Stomach (tissue), 9 donors: Measurements from ENCODE around the gene FBXW8. TPM values are rescaled to one million over a fixed set of nuclear protein-coding genes. Genes with fewer than 3 reads are reported as not detected.

Experiments
- DNase-seq, 2 donors: peaks; one replicate each; pipeline versions ENCODE4 v3.0.0 to v3.0.0-alpha.2; 2013 to 2019
- H3K27ac ChIP-seq, 5 donors: fragments of 200-600 bp in 4 of 5; sonication (generic) in 4 of 5; one replicate each; pipeline ENCODE4 v1.5.1; 2013 to 2019; ENCODE audit warnings: mild to moderate bottlenecking in 1 of 5, moderate library complexity in 1 of 5
- H3K27me3 ChIP-seq, 3 donors: fragments of 200-600 bp; sonication (generic); one replicate each; pipeline ENCODE4 v1.5.1; 2017 to 2019; ENCODE audit warnings: mixed run types in 1 of 3
- H3K36me3 ChIP-seq, 4 donors: fragments of 200-600 bp; sonication (generic); 1 replicate in 3 of 4; 2 replicates in 1 of 4; pipeline ENCODE4 v1.5.1; 2016 to 2019
- H3K4me1 ChIP-seq, 4 donors: fragments of 200-600 bp; sonication (generic); one replicate each; pipeline ENCODE4 v1.5.1; 2016 to 2019
- H3K4me3 ChIP-seq, 4 donors: fragments of 200-600 bp; sonication (generic) in 3 of 4; one replicate each; pipeline ENCODE4 v1.5.1; 2016 to 2019; ENCODE audit warnings: mild to moderate bottlenecking in 1 of 4
- H3K9me3 ChIP-seq, 4 donors: fragments of 200-600 bp; sonication (generic); one replicate each; pipeline ENCODE4 v1.5.1; 2016 to 2019
- CTCF ChIP-seq, 7 experiments: fragments of 450-650 bp in 4 of 7; fragments of 200-600 bp in 3 of 7; sonication (generic) in 3 of 7; IDR thresholded peaks; one replicate each; pipeline ENCODE4 v1.5.1; 2016 to 2019; ENCODE audit warnings: antibody characterized with exemption in 7 of 7, control low read depth in 2 of 7, mild to moderate bottlenecking in 1 of 7
- EP300 ChIP-seq: sonication (generic); formaldehyde crosslinking; IDR thresholded peaks from one replicate; pipeline ENCODE4 v1.6.1; 2017; ENCODE audit warnings: antibody characterized with exemption
- POLR2A ChIP-seq, 4 donors: fragments of 450-650 bp; IDR thresholded peaks; one replicate each; pipeline ENCODE4 v1.6.1; 2016; ENCODE audit warnings: antibody characterized with exemption in 4 of 4, control low read depth in 2 of 4, mild to moderate bottlenecking in 1 of 4, moderate library complexity in 1 of 4
- POLR2AphosphoS5 ChIP-seq, 3 donors: sonication (generic); formaldehyde crosslinking; IDR thresholded peaks; one replicate each; pipeline ENCODE4 v1.6.1; 2016; ENCODE audit warnings: antibody characterized with exemption in 3 of 3
- WGBS, 5 donors: extraction: QIAGEN DNeasy Blood & Tissue Kit in 3 of 5; methylation state at CpG; one replicate each; pipeline versions ENCODE4 v1.1.5 to v1.1.7; 2013 to 2018; 5-methylcytosine and 5-hydroxymethylcytosine counted together
- intact Hi-C: fragments of 100-400 bp; cut with DNase I; formaldehyde crosslinking; loops from one replicate; pipeline ENCODE4 v1.15.1; 2023; ENCODE audit warnings: low total_unique reads
- polyA plus RNA-seq, 3 donors: library from polyadenylated mRNA; stranded (reverse); fragments of 200-250 nt; gene quantifications; one replicate each; pipeline ENCODE4 v1.2.3, GENCODE V29; 2013
- total RNA-seq, 5 donors: library from RNA; depleted of rRNA; stranded (reverse); fragments of >200 nt; gene quantifications; one replicate each; pipeline versions ENCODE4 v1.1.0 to v1.2.3, GENCODE V29; 2014 to 2016
- donor health status: healthy with polysubstance abuse.
- donor health status: Bipolar disorder and iron deficiency.
- donor health status: healthy.

FBXW8 gene
- total and polyA plus RNA-seq, 8 donors = 3.2 to 28.7 (median 6.7) TPM

- peak in 1 of 2 donors; percentile 74 for DNase-seq
- peaks cover 0 to 30% (median 14%) of the 10 kb centered on the region in 4 donors for H3K36me3 ChIP-seq
- TF ChIP-seq EP300 = no peak
- no peak for TF ChIP-seq CTCF (IDR thresholded peaks at IDR 0.05)
- peak in 1 of 3 donors; percentile 48 for TF ChIP-seq POLR2AphosphoS5 (IDR thresholded peaks at IDR 0.05)
- TF ChIP-seq POLR2A (IDR thresholded peaks at IDR 0.05) = no peak
- WGBS, 5 donors = 65 to 84% (median 73%) methylated on average over 10 of the region's 10 CpGs
- intact Hi-C loops = no loop called here
- H3K9me3 ChIP-seq = no peaks in the 10 kb centered on the region
- no peaks in the 10 kb centered on the region for H3K27me3 ChIP-seq
- peaks cover 0 to 18% (median 12%) of the 10 kb centered on the region in 4 donors for H3K4me1 ChIP-seq
- H3K4me3 ChIP-seq = no peak overlapping the region
- peak overlapping the region in 3 of 5 donors; percentile 4 to 65 (median 24) for H3K27ac ChIP-seq
Observed at GRCh38 chr12:116982791-116983411, 72.2 kb downstream of the FBXW8 start.

DNA sequence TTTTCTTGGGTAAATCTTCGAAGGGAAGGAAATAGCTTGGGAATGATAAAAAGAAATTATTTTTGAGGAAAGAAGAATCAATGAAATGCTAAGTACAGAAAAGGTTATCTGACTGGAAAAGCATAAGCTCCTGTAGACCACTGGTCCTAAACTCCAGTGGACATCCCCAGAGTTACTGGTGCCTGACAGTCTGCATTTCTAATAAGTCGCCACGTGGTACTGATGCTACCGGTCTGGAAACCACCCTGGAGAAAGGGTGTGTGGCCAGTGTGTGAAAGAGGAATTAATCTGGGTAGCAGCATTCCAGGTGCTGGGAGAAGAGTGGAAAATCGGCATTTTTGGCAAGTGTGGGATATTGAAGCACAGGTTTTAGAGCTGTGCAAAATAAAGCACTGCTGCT lies 73.3 kb downstream of the FBXW8 start:
- Histone ChIP-seq H3K4me1 (peaks cover 0 to 16% (median 10%) of the 10 kb centered on the region in 4 donors), H3K9me3 (no peaks in the 10 kb centered on the region), H3K27ac (peak overlapping the region in 1 of 5 donors; percentile 65), H3K27me3 (no peaks in the 10 kb centered on the region), H3K4me3 (no peak overlapping the region), H3K36me3 (peaks cover under 1 to 42% (median 25%) of the 10 kb centered on the region in 4 donors)
- intact Hi-C loops = no loop called here
- 57 to 74% (median 69%) methylated on average over 5 of the region's 5 CpGs for WGBS, 5 donors
- TF ChIP-seq POLR2AphosphoS5 (IDR thresholded peaks at IDR 0.05) (no peak), CTCF (IDR thresholded peaks at IDR 0.05) (no peak), POLR2A (IDR thresholded peaks at IDR 0.05) (no peak), EP300 (no peak)
- no peak for DNase-seq

- H3K27ac ChIP-seq = no peak overlapping the region
- H3K4me3 ChIP-seq = no peak overlapping the region
- intact Hi-C loops = no loop called here
- H3K27me3 ChIP-seq = no peaks in the 10 kb centered on the region
- peaks cover 3 to 73% (median 54%) of the 10 kb centered on the region in 4 donors for H3K36me3 ChIP-seq
- TF ChIP-seq CTCF (IDR thresholded peaks at IDR 0.05) (no peak), EP300 (no peak), POLR2AphosphoS5 (IDR thresholded peaks at IDR 0.05) (no peak)
- H3K4me1 ChIP-seq = no peaks in the 10 kb centered on the region
- H3K9me3 ChIP-seq = no peaks in the 10 kb centered on the region
- DNase-seq = no peak
Observed at GRCh38 chr12:116990329-116990728, 79.6 kb downstream of the FBXW8 start.

GRCh38 chr12:116990971-116991966 lies 80.5 kb downstream of the FBXW8 start:
- Histone ChIP-seq H3K36me3 (peaks cover 3 to 70% (median 61%) of the 10 kb centered on the region in 4 donors), H3K27me3 (no peaks in the 10 kb centered on the region), H3K4me1 (no peaks in the 10 kb centered on the region), H3K27ac (no peak overlapping the region), H3K9me3 (no peaks in the 10 kb centered on the region), H3K4me3 (no peak overlapping the region)
- WGBS, 5 donors = 83 to 92% (median 89%) methylated on average over 7 of the region's 7 CpGs
- TF ChIP-seq POLR2A (IDR thresholded peaks at IDR 0.05) (no peak), EP300 (no peak), POLR2AphosphoS5 (IDR thresholded peaks at IDR 0.05) (no peak), CTCF (IDR thresholded peaks at IDR 0.05) (no peak)
- no peak for DNase-seq
- intact Hi-C loops = no loop called here
